IMR-90 (cell line): ENCODE measurements around the gene RNF114. TPM values are rescaled to one million over a fixed set of nuclear protein-coding genes. Genes with fewer than 3 reads are reported as not detected.

Experiments
- ATAC-seq: fragments of 200-7000 bp; cut with Tn5 transposase; 2 replicates; pipeline ENCODE4 v1.9.1; 2020; ENCODE audit warnings: low read depth, mild to moderate bottlenecking, moderate library complexity
- BruUV-seq: library from RNA; stranded (reverse); fragments of 400-500 nt; replicated peaks from 2 replicates; lab custom pipeline; 2021; lab: Mats Ljungman, UMichigan
- CTCF ChIA-PET: fragments of 300-600 bp; formaldehyde crosslinking; extraction: SDS; loops from one replicate; lab custom pipeline; 2021; ENCODE audit warnings: antibody characterized with exemption; lab: Yijun Ruan, JAX
- POLR2A ChIA-PET: fragments of 300-600 bp; sonication (Branson Sonifier 250); formaldehyde crosslinking; loops from one replicate; lab custom pipeline; 2022; ENCODE audit warnings: antibody characterized with exemption; ENCODE audit not compliant: unreplicated experiment; lab: Charles Lee
- DNase-seq: peaks from one replicate; pipeline ENCODE4 v3.0.0; 2013
- H2AFZ ChIP-seq: replicated peaks from 2 replicates; pipeline ENCODE3; 2013; ENCODE audit warnings: low read length, mild to moderate bottlenecking; ENCODE audit not compliant: poor library complexity
- H2AK5ac ChIP-seq: 2 replicates; pipeline ENCODE4 v1.6.1; 2013; ENCODE audit warnings: low read depth, low read length, inconsistent platforms
- H2AK9ac ChIP-seq: replicated peaks from 2 replicates; pipeline ENCODE3; 2013; ENCODE audit warnings: mild to moderate bottlenecking, low read depth, low read length, moderate library complexity; ENCODE audit not compliant: poor library complexity
- H2BK120ac ChIP-seq: 2 replicates; pipeline ENCODE4 v1.6.1; 2013; ENCODE audit warnings: low read depth, low read length, inconsistent platforms
- H2BK15ac ChIP-seq: 3 replicates; pipeline ENCODE4 v1.6.1; 2013; ENCODE audit warnings: low read depth, low read length, inconsistent platforms
- H2BK20ac ChIP-seq: 2 replicates; pipeline ENCODE4 v1.6.1; 2013; ENCODE audit warnings: low read depth, mild to moderate bottlenecking, inconsistent platforms, low read length, moderate library complexity
- H2BK5ac ChIP-seq: 2 replicates; pipeline ENCODE4 v1.6.1; 2013; ENCODE audit warnings: mild to moderate bottlenecking, low read depth, low read length, inconsistent platforms; ENCODE audit not compliant: poor library complexity, severe bottlenecking
- H3K14ac ChIP-seq: replicated peaks from 2 replicates; pipeline ENCODE4 v1.6.1; 2013; ENCODE audit warnings: low read depth, low read length, inconsistent platforms
- H3K18ac ChIP-seq: 2 replicates; pipeline ENCODE4 v1.6.1; 2013; ENCODE audit warnings: low read depth, low read length, control low read depth
- H3K23ac ChIP-seq: 2 replicates; pipeline ENCODE4 v1.6.1; 2013; ENCODE audit warnings: low read depth, low read length, inconsistent platforms
- H3K27ac ChIP-seq: 2 replicates; pipeline ENCODE4 v1.5.1; 2013; ENCODE audit warnings: mild to moderate bottlenecking, control low read depth, low read length; ENCODE audit not compliant: insufficient read depth
- H3K27me3 ChIP-seq: 2 replicates; pipeline ENCODE4 v1.6.1; 2013; ENCODE audit warnings: low read length; ENCODE audit not compliant: control insufficient read depth, insufficient read depth
- H3K36me3 ChIP-seq: 2 replicates; pipeline ENCODE4 v1.6.1; 2013; ENCODE audit warnings: low read length, mixed read lengths; ENCODE audit not compliant: control insufficient read depth, insufficient read depth
- H3K4ac ChIP-seq: 2 replicates; pipeline ENCODE4 v1.6.1; 2013; ENCODE audit warnings: low read depth, low read length, inconsistent platforms
- H3K4me1 ChIP-seq: 2 replicates; pipeline ENCODE4 v1.6.1; 2013; ENCODE audit warnings: low read length, mixed read lengths; ENCODE audit not compliant: control insufficient read depth, insufficient read depth
- H3K4me2 ChIP-seq: 2 replicates; pipeline ENCODE4 v1.6.1; 2013; ENCODE audit warnings: low read depth, mild to moderate bottlenecking, control low read depth, low read length, moderate library complexity
- H3K4me3 ChIP-seq: 2 replicates; pipeline ENCODE4 v1.5.1; 2013; ENCODE audit warnings: low read depth, mild to moderate bottlenecking, control low read depth, low read length, moderate library complexity; ENCODE audit not compliant: insufficient read depth
- H3K56ac ChIP-seq: 2 replicates; pipeline ENCODE4 v1.6.1; 2013; ENCODE audit warnings: low read length, inconsistent platforms; ENCODE audit not compliant: insufficient read depth; ENCODE audit errors: extremely low read depth
- H3K79me1 ChIP-seq, 2 experiments: 2 replicates each; pipeline ENCODE4 v1.6.1; 2013; ENCODE audit warnings: low read length in 2 of 2, inconsistent platforms in 1 of 2, low read depth in 1 of 2
- H3K9ac ChIP-seq: 2 replicates; pipeline ENCODE4 v1.6.1; 2013; ENCODE audit warnings: low read depth, low read length, control low read depth
- H3K9me1 ChIP-seq: 2 replicates; pipeline ENCODE4 v1.6.1; 2013; ENCODE audit warnings: low read length, inconsistent platforms; ENCODE audit not compliant: insufficient read depth
- H3K9me3 ChIP-seq: 2 replicates; pipeline ENCODE4 v1.6.1; 2013; ENCODE audit warnings: low read length; ENCODE audit not compliant: control insufficient read depth, insufficient read depth
- H4K20me1 ChIP-seq: 2 replicates; pipeline ENCODE4 v1.6.1; 2013; ENCODE audit warnings: low read length, inconsistent platforms; ENCODE audit not compliant: insufficient read depth
- H4K5ac ChIP-seq: 2 replicates; pipeline ENCODE4 v1.6.1; 2013; ENCODE audit warnings: mild to moderate bottlenecking, low read depth, low read length, control low read depth
- H4K8ac ChIP-seq, 2 experiments: 2 replicates each; pipeline ENCODE4 v1.6.1; 2013; ENCODE audit warnings: low read depth in 2 of 2, low read length in 2 of 2, control low read depth in 1 of 2, inconsistent platforms in 1 of 2
- H4K91ac ChIP-seq: 2 replicates; pipeline ENCODE4 v1.6.1; 2013; ENCODE audit warnings: low read depth, low read length, inconsistent platforms; ENCODE audit not compliant: insufficient read depth
- BHLHE40 ChIP-seq: fragments of 150-350 bp; IDR thresholded peaks from 2 replicates; pipeline ENCODE4 v1.6.1; 2016; ENCODE audit warnings: mild to moderate bottlenecking, low read depth, low read length
- CEBPB ChIP-seq: IDR thresholded peaks from 2 replicates; pipeline ENCODE4 v1.6.1; 2012; ENCODE audit warnings: low read depth, low read length, improper control_type of control experiment
- CHD1 ChIP-seq: IDR thresholded peaks from 2 replicates; pipeline ENCODE4 v1.6.1; 2012; ENCODE audit warnings: low read depth, low read length, improper control_type of control experiment
- ELK1 ChIP-seq: fragments of 150-350 bp; IDR thresholded peaks from 2 replicates; pipeline ENCODE4 v1.6.1; 2016; ENCODE audit warnings: low read depth, mild to moderate bottlenecking, low read length, moderate library complexity, borderline replicate concordance
- FOS ChIP-seq: fragments of 150-350 bp; IDR thresholded peaks from 2 replicates; pipeline ENCODE4 v1.6.1; 2016; ENCODE audit warnings: low read depth, low read length
- MAFK ChIP-seq: IDR thresholded peaks from 2 replicates; pipeline ENCODE4 v1.6.1; 2012; ENCODE audit warnings: low read depth, low read length, improper control_type of control experiment
- MAZ ChIP-seq: IDR thresholded peaks from 2 replicates; pipeline ENCODE4 v1.6.1; 2012; ENCODE audit warnings: low read depth, mild to moderate bottlenecking, low read length, improper control_type of control experiment, moderate library complexity, borderline replicate concordance
- MXI1 ChIP-seq: IDR thresholded peaks from 2 replicates; pipeline ENCODE4 v1.6.1; 2012; ENCODE audit warnings: low read depth, mild to moderate bottlenecking, low read length, moderate library complexity, borderline replicate concordance
- NFE2L2 ChIP-seq: fragments of 150-350 bp; IDR thresholded peaks from 2 replicates; pipeline ENCODE4 v1.6.1; 2016; ENCODE audit warnings: low read depth, mild to moderate bottlenecking, low read length
- RAD21 ChIP-seq: IDR thresholded peaks from 2 replicates; pipeline ENCODE4 v1.6.1; 2012; ENCODE audit warnings: low read length, improper control_type of control experiment
- RCOR1 ChIP-seq: IDR thresholded peaks from 2 replicates; pipeline ENCODE4 v1.6.1; 2012; ENCODE audit warnings: mild to moderate bottlenecking, low read length, improper control_type of control experiment; ENCODE audit not compliant: insufficient replicate concordance
- RFX5 ChIP-seq: IDR thresholded peaks from 2 replicates; pipeline ENCODE4 v1.8.0; 2012; ENCODE audit warnings: low read depth, mild to moderate bottlenecking, low read length, moderate library complexity
- SMC3 ChIP-seq: fragments of 150-350 bp; IDR thresholded peaks from 2 replicates; pipeline ENCODE4 v1.6.1; 2016; ENCODE audit warnings: low read depth, mild to moderate bottlenecking, antibody characterized with exemption, low read length, moderate library complexity
- USF2 ChIP-seq: fragments of 150-350 bp; IDR thresholded peaks from 2 replicates; pipeline ENCODE4 v1.6.1; 2017; ENCODE audit warnings: mild to moderate bottlenecking, antibody characterized with exemption, low read length, low read depth
- WGBS, 2 experiments: methylation state at CpG; one replicate each; pipeline versions ENCODE4 v1.1.5 to v1.1.7; 2013; ENCODE audit warnings: missing lambda C conversion rate in 2 of 2; ENCODE audit not compliant: insufficient read length in 1 of 2; ENCODE audit errors: extremely low coverage in 2 of 2; 5-methylcytosine and 5-hydroxymethylcytosine counted together
- dilution Hi-C: fragments of 300-500 bp; cut with HindIII; formaldehyde crosslinking; loops from one replicate; pipeline ENCODE4 v1.14.3; 2018; ENCODE audit warnings: low sequenced_read_pairs; ENCODE audit not compliant: unreplicated experiment
- in situ Hi-C: fragments of 300-500 bp; cut with MboI; formaldehyde crosslinking; loops from 3 replicates; pipeline ENCODE4 v1.14.3; 2019; ENCODE audit warnings: low sequenced_read_pairs, inconsistent platforms, mixed read lengths
- intact Hi-C: fragments of 100-400 bp; cut with micrococcal nuclease; formaldehyde crosslinking; loops from 2 replicates; pipeline ENCODE4 v1.10.0; 2022
- polyA plus RNA-seq, 3 experiments: library from polyadenylated mRNA; depleted of rRNA; stranded (reverse); fragments of >200 nt; gene quantifications; 2 replicates each; pipeline ENCODE4 v1.2.3, GENCODE V29; 2012; ENCODE audit warnings: low replicate concordance in 1 of 3
- total RNA-seq: library from RNA; depleted of rRNA; stranded (reverse); fragments of >200 nt; gene quantifications from 2 replicates; pipeline ENCODE4 v1.2.3, GENCODE V29; 2012

Gene RNF114
- total and polyA plus RNA-seq, 2 of the 4 experiments (the other 2 are of a cell fraction): 44.6 to 62.3 TPM

- H3K27ac ChIP-seq: no peak overlapping the region
- peaks cover 6% of the 10 kb centered on the region for H3K4me1 ChIP-seq
- BruUV-seq: no TSS peak
- ATAC-seq (no peak), DNase-seq (no peak)
- 98% methylated on average over 15 of the region's 29 CpGs; no CpG with 5 or more reads in 1 of the 2 experiments for WGBS, 2 experiments
- no peak overlapping the region for H4K8ac ChIP-seq
- H3K56ac ChIP-seq: no peak overlapping the region
- peaks cover 41% of the 10 kb centered on the region for H4K20me1 ChIP-seq
- ChIA-PET POLR2A (no interaction called here), CTCF (interaction anchor here (0.6 kb wide), 1 partner anchor 21 kb away, joined by 6 read pairs; no protein-coding TSS in a partner anchor)
- H3K4ac ChIP-seq: no peak overlapping the region
- no peak overlapping the region for H2BK5ac ChIP-seq
- H2AFZ ChIP-seq: no peak overlapping the region
- no peak overlapping the region for H3K18ac ChIP-seq
- TF ChIP-seq MAFK (no peak), ELK1 (no peak), USF2 (no peak), RCOR1 (no peak), RFX5 (no peak), NFE2L2 (no peak), FOS (no peak), SMC3 (no peak), MAZ (no peak), CEBPB (no peak), MXI1 (no peak), BHLHE40 (no peak), CHD1 (no peak), RAD21 (no peak)
- H4K91ac ChIP-seq: no peak overlapping the region
- no peaks in the 10 kb centered on the region for H3K27me3 ChIP-seq
- H3K4me3 ChIP-seq: no peak overlapping the region
- H3K14ac ChIP-seq: no peak overlapping the region
- H2BK120ac ChIP-seq: no peak overlapping the region
- in situ Hi-C loops: no loop called here
- H4K5ac ChIP-seq: no peak overlapping the region
- peaks cover 17 to 61% of the 10 kb centered on the region in 2 experiments for H3K79me1 ChIP-seq
- H2BK15ac ChIP-seq: no peak overlapping the region
- H3K36me3 ChIP-seq: peaks cover 50% of the 10 kb centered on the region
- H2AK5ac ChIP-seq: no peak overlapping the region
- peaks cover 7% of the 10 kb centered on the region for H3K9me1 ChIP-seq
- no peaks in the 10 kb centered on the region for H3K9me3 ChIP-seq
- intact Hi-C loops: no loop called here
- H3K9ac ChIP-seq: no peak overlapping the region
- H3K23ac ChIP-seq: no peak overlapping the region
- dilution Hi-C loops: no loop called here
- no peak overlapping the region for H2AK9ac ChIP-seq
- H2BK20ac ChIP-seq: no peak overlapping the region
- H3K4me2 ChIP-seq: no peak overlapping the region
Measured at GRCh38 chr20:49905415-49906091, 30.6 kb upstream of the RNF114 start.
